Ecto neural progenitor cell (in vitro differentiated cells): ENCODE results near the gene NAT10.
"Not testable (repeated sequence)": the region's sequence is repeated elsewhere in the genome, so short reads cannot be mapped to it uniquely, and the experiment has no call there.

Source experiments
- DNase-seq: peaks from one replicate; pipeline ENCODE4 v3.0.0-alpha.2; 2018; ENCODE audit warnings: low spot score

NAT10 gene

DNA sequence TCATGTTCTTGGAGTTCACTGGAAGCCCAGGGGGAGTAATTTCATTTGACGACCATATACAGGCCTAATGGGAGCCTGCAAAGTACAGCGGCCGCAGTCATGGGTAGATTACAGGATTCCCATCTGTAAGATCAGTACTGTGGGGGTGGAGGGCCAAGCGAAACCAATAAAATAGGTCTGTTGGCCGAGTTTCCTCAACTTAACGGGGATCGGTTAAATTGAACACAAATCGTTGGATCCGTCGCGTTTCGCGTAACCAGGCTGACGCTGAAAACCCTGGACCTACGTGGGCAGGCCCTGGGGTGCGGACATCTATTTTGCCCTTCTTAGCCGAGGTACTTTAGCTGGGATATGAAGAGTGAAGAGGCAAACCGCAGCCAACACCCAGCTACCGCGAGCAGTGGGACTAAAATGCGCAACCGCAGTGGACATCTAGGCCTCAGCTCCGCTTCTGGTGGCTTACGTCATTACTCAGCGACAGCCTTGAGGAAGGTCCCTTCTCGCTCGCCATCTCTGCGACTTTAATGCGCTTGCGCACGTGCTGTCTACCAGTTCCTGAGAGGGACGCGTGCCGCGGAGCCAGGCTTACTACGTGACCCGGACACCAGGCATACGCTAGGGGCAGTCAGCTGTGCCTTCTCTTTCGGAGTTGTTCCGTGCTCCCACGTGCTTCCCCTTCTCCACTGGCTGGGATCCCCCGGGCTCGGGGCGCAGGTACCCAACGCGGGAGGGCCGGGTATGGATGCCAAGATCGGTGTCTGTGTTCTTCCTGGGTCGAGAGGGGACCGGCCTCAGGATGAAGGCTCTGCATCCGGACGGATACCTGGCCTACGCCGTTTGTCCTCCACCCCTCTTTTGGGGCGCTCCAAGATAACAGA lies at the start of gene NAT10:
Gene NAT10, plus strand, starts transcription at position 551 of the 878 bp plus-strand sequence. CDS start 2,597 bp downstream, outside the sequence.
- peak; percentile 97 for DNase-seq

DNA sequence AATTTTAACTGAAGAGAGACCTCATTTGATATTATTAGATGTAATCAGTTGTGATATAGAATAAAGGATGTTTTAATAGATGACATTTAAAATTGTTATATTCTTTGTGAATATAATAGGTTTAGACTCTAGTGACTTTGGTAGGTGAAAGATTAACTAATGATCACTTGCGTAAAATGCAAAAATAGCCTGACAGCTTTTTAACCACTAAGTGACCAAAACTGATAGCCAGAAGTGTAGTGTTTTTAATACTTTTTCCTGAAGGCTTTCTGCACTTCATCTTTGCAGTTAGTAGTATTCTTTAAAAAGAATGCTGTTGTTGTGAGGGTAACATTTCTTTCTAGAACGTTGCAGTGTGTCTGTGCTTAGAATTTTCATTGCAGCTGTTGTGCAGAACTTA lies 48.8 kb upstream of the NAT10 start:
- no peak for DNase-seq

DNA sequence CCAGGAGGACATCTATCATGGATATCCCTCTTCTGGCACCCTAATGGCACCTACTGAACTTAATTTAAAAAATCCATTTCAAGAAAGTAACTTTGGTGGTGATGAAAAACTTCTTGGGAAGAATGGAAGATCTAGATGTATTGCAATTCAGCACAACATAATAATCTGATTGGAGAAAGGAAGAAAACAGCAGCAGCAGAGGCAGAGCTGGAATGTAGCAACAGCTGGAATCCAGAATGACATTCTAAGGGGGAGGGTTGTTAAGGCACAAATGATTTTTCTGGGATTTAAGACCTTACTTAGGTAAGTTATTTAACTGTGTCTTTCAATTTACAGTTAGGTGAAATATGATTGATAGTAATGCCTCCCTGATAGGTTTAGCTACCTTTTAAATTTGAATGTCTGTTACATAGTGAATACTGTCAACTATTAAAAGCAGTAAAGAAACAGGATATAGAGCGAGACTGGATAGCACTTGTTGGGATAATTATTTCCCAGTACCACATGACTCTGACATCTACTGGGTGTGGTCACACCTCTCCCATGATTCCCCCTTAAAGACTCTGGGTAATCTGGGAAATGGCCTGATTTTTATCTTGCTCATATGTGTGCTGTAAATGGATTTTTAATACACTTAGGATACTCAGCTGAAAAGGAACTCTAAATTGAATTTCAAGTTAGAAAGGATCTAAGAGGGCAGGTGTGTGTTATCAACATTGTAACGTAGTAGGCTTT lies 42.2 kb upstream of the NAT10 start:
- no peak for DNase-seq

DNA sequence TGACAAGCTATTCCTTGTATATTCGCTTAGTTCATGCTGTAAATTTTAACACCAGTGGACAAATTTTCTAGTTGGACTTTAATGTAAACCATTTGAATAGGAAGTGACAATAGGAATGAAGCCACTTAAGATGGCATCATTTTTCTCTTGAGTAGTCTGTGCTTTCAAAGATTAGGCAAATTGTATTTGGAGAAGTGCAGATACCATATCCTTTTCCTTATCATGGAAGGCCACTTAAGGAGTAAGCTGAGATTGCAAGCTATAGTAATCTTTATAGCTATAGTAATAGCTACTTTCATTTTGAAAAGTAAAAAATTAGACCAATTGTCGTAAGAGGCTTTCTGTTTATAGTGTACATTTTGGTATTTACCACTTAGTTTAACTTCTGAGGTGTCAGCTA lies 41.1 kb upstream of the NAT10 start:
- DNase-seq: no peak

DNA sequence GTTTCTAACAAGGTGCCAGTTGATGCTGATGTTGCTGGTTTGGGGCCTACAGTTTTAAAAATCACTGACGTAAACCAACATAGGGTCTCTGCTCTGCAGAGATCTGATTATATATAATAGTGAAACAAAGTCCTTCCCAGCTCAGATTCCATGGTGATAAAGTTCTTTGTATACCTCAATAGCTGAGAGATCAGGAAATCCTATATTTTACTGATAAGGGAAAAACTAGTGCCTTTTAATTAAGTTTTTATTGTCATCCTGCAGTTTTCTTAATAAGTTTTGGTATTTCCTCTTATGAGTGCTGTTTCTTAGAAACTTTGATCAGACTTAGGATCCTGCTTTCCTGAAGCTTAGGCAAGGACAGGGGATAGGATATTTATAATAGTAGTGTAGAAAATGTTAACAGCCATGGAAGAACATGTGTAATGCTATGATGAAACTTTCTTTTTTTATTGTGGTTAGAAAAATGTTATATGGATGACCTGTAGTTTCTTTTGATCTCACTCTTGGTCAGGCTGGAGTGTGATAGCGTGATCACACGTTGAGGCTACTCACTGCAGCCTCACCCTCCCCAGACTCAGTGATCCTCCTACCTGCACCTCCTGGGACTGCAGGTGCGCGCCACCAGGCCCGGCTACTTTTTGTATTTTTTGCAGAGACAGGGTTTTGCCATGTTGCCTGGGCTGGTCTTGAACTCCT lies 39.8 kb upstream of the NAT10 start:
- DNase-seq: no peak

DNA sequence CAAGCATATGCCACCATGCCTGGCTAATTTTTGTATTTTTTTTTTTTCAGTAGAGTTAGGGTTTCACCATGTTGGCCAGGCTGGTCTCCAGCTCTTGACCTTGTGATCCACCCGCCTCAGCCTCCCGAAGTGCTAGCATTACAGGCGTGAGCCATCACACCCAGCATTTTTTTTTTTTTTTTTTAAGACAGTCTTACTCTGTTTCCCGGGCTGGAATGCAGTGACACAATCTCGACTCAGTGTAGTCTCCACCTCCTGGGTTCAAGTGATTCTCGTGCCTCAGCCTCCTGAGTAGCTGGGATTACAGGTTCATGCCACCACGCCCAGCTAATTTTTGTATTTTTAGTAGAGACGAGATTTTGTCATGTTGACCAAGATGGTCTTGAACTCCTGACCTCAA lies 38.7 kb upstream of the NAT10 start:
- not testable (repeated sequence) for DNase-seq

DNA sequence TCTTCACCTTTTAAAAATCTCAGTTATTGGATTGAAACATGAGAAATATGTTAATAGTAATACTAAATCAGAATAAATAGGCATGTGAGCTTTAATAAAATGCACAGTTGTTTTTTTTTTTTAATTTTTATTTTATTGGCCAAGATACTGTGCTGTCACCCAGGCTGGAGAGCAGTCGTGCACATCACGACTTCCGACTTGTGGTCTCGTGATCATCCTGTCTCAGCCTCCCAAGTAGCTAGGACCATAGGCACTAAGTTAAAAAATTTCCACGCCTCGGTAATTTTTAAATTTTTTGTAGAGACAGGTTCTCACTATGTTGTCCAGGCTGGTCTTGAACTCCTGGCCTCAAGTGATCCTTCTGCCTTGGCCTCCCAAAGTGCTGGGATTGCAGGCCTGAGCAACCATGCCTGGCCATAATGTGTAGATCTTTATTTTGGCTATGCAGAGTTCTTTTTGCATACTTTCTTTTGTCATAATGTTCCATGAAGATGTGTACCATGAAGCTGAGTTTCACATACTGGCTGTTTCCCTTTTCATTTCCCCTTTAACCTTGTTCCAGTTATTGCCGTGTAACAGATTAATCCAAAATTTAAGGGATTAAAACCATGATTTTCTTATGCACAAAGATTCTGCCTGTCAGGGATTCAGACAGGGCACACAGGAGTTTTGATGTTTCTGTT lies 37.9 kb upstream of the NAT10 start:
- no peak for DNase-seq

DNA sequence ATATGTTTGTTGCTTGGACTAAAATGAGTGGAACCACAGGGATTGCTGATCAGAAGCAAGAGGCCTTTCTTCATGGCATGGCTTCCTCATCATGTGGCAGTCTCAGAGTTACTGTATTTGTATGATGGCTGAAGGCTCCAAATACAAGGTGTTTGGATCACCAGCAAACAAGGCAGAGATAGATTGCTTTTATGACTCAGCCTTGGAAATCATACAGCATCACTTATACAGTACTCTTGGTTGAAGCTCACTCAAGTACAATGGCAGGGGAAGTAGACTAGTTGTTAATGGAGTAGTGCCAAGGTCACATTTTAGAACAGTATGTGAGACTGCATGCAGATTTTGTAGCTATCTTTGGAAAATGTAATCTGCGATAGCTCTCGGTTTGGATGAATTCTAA lies 37.3 kb upstream of the NAT10 start:
- DNase-seq: no peak

DNA sequence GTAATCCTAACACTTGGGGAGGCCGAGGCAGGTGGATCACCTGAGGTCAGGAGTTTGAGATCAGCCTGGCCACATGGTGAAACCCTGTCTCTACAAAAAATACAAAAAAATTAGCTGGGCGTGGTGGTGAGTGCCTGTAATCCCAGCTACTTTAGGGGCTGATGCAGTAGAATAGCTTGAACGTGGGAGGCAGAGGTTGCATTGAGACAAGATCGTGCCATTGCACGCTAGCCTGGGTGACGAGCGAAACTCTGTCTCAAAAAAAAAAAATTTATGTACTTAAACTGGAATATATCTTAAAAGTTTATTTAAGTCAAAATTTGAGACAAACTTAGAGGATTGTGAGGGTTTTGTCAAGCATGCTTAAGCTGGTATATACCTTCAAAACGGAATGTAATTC lies 34.1 kb upstream of the NAT10 start:
- DNase-seq: not testable (repeated sequence)

DNA sequence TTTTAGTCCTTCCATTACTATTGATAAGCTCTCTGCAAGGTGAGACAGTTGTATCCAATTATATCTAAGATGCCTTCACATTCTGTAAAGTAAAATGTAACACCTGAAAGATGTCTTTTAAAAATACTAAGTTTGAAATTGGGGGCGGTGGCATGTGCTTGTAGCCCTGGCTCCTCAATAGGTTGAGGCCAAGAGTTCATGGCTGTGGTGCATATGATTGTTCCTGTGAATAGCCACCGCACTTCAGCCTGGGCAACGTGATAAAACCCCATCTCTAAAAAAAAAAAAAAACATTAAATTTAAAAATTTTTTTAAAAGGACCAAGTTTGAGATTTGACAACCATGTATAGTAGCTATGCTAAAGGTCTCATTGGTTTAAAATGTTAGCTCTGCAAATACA lies 33.4 kb upstream of the NAT10 start:
- DNase-seq: no peak

DNA sequence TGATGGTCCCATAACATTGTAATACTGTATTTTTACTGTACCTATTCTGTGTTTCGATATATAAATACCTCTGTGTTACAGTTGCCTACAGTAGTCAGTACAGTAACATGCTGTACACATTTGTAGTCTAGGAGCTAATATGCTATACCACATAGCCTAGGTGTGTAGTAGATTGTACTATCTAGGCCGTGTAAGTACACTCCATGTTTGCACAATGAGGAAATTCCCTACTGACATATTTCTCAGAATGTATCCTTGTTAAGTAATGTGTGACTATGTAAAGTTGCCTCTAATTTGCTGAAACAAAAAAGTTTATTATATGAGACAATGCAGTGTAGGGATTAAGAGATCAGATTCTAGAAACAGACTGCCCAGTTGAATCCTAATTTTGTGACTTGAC lies 32.6 kb upstream of the NAT10 start:
- DNase-seq: no peak

DNA sequence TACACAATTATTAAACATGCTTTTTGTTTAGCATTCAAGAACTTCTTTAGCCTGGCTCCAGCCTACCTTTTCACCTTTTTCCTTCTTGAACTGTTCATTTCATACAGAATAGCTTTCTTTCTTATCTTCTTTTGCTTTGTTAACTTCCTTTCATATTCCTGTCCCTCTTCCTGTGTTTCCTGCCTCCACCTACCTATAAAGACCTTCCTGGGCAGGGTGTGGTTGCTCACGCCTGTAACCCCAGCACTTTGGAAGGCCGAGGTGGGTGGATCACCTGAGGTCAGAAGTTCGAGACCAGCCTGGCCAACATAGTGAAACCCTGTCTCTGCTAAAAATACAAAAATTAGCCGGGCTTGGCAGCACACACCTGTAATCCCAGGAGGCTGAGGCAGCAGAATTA lies 31.0 kb upstream of the NAT10 start:
- no peak for DNase-seq

DNA sequence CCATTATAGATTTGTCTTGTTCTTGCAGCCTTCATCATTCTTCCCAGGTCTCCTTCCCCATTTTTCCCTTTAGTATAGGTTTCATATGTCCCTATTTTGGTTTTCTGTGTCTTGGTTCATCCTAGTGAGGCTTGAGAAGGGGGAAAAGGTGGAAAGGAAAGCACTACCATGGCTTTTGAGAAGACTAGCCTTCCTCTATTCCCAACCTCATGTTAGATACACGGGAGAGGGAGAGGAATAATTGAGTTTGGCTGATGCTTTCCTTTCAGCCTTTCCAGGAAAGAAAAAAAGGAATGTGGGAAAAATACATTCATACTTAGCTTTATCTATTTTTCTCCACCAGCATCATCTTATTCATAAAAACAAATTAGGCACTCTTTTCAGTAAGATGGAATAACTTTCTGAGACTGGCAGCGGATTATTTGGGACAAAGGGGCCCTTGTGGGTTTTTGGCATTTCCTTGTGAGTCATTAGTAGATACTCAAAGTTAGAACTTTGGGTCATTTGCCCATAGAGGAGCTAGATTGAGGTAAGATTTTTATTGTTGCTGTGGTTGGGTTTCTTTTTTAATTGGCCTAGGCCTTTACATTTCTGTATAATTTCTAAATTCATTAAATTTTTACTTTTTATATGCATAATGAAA lies 30.1 kb upstream of the NAT10 start:
- no peak for DNase-seq

DNA sequence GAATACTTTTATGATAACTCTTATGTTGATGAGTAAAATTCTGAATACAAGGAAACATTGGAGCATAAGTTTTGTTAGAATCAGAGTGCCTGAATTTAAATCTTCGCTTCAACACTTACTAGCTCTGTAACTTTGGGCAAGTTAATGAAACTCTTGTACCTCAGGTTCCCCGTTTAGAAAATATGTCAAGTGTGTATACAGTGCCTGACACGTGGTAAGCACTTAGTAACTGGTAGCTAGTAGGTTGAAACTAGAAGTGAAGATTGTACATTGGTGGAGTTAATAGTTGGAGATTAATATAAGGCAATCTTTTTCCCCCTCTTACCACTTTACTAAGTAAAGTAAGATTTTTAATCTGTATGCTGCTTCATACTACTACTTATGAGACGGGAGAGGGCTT lies 24.8 kb upstream of the NAT10 start:
- DNase-seq: no peak

DNA sequence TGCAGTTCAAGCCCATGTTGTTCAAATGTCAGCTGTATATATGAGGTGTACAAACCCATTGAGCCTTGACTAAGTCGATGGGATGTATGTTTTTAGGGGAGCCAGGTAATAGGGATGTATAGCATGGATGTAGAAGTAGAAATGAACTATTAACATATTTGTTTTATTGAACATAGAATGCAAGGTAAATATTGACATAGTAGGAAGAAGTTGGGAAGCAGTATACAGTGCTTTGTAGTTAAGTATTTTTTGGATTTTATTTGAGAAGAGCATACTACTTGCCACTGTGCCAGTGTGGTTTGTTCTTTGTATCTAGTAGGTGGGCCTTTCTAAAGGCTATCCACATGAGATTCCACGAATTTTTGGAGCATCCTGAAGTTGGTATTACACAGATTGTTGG lies 20.8 kb upstream of the NAT10 start:
- no peak for DNase-seq

DNA sequence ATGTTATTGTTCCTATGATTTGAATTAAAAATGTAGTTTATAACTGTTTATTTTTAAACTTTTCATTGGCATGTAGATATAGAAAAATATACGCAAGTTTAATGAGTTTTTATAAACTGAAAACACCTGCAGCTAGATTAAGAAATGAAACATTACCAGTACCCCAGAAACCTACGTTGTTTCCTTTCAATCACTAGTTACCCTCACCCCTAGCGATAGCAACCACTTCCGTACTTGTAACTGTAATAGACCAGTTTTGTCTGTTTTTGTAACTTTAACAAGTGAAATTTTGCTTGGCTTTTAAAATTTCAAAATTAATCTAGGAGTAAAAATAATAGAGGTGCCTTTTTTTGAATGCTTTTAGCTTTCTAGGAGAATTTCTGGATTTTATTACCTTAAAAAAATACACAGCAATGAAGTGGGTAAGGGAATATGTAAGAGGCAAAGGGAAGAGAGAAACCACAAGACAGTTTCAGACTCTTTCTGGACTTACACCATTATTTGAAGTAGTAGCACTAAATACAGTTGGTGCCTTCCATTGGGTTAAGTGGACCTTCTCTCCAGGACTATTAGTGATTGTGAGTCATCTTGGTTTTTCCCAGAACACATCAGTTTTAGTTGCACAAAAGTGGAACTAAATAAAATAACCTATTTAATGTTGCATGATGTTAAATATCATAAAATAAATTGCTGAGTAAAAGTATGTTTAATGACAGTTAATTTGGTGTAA lies 18.7 kb upstream of the NAT10 start:
- no peak for DNase-seq

DNA sequence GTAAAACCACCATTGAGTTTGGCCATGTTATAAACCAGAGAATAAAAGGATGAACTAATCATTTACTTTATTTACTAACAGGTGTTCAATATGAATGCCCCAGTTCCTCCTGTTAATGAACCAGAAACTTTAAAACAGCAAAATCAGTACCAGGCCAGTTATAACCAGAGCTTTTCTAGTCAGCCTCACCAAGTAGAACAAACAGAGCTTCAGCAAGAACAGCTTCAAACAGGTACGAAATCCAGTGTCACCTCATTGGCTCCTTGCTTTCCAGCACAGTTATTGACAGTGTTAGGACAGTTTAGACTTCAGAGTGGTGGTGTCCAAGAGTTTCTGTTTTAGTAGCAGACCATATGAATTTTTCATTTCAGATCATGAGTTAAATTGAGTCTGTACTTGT lies 13.6 kb upstream of the NAT10 start:
- DNase-seq: no peak

DNA sequence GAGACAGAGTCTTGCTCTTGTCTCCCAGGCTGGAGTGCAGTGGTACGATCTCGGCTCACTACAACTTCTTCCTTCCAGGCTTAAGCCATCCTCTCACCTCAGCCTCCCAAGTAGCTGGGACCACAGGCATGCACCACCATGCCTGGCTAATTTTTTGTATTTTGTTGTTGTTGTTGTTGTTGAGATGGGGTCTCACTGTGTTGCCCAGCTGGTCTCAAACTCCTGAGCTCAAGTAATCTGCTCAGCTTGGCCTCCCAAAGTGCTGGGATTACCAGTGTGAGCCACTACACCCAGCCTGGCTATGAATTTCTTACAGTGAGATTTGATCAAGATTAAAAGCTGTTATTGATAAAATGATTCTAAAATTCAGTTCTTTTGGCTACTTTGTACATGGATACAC lies 10.5 kb upstream of the NAT10 start:
- not testable (repeated sequence) for DNase-seq

DNA sequence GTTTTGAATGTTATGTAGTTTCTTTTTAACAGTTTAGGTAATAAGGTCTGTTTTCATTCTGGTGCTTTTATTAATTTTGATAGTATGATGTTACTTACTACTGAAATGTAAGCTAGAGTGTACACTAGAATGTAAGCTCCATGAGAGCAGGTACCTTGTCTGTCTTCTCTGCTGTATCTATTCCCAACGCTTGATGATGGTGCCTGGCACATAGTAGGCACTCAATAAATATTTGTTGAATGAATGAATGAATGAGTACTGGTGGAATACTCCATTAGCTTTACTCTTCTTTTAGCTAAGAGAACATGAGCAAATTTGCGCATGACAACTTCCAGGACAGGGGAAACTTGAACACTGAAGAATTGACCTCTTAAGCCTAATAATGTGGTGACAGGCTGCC lies 6.6 kb upstream of the NAT10 start:
- no peak for DNase-seq

DNA sequence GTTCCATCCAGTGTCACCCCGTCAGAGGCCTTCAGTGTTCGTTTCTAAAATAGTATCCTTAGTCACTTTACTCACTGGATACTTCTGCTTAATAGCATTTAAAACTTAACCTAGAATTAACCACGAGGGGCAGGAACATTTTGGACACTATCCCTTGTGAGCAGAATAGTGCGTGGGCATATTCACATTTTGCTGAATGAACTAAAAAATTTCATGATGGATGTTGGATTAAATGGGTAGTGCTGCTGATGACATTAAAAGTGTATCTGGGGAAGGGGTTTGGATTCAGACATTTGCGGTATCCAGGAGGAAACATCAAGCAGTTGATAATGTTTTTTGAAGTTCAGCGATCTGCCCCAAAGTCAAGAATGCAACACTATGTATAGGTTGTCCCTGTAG lies 750 bp upstream of the NAT10 start:
- no peak for DNase-seq

DNA sequence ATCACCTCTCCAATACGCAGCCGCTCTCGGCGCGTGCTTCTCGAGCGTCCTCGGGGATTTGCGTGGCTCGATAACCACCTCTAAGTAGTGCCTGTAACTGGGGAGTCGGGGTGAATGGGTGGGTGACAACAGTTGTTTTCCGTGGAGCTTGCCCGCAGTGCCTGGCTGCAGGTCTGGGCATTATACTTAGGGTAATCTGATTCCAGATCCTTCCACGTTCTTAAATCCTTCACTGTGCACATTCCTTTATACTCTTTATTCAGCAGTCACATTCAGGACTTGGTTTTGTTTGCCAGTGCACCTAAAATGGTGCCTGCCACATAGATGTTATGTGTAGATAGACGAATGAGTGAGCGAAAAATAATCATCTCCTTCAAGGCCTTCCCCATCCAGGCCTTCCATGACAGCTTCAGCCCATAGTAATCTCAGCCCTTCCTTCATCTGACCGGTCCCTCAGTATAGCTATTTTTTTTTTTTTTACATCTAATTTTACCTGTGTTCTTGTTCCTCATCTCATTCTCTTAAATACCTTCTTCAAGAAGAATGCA lies 602 bp downstream of the NAT10 start:
- no peak for DNase-seq
